DOHH2 (cell line): ENCODE data around the gene ARID1A.
A peak's percentile ranks its signal among the peaks of the same experiment; 100 is the strongest.

Experiments used
- H3F3A ChIP-seq: fragments of 200-600 bp; sonication (generic), shearing (Covaris generic); 2 replicates; pipeline ENCODE4 v1.6.0; 2016; ENCODE audit warnings: antibody characterized with exemption, mild to moderate bottlenecking; ENCODE audit not compliant: control insufficient read depth, insufficient read depth
- H3K27ac ChIP-seq: fragments of 200-600 bp; sonication (generic); 2 replicates; pipeline ENCODE4 v1.5.1; 2014; ENCODE audit warnings: low read depth, mild to moderate bottlenecking, low read length, moderate library complexity
- H3K27me3 ChIP-seq: fragments of 200-600 bp; sonication (generic); 2 replicates; pipeline ENCODE4 v1.6.1; 2014; ENCODE audit warnings: mild to moderate bottlenecking, low read length, mixed read lengths; ENCODE audit not compliant: control insufficient read depth
- H3K36me3 ChIP-seq: fragments of 200-600 bp; sonication (generic); 2 replicates; pipeline ENCODE4 v1.6.1; 2014; ENCODE audit warnings: mild to moderate bottlenecking, low read length, moderate library complexity, mixed read lengths; ENCODE audit not compliant: control insufficient read depth
- H3K4me1 ChIP-seq: fragments of 200-600 bp; sonication (generic); 2 replicates; pipeline ENCODE4 v1.6.1; 2014; ENCODE audit warnings: mild to moderate bottlenecking, low read length, mixed read lengths; ENCODE audit not compliant: control insufficient read depth
- H3K4me2 ChIP-seq: fragments of 200-600 bp; sonication (generic); 2 replicates; pipeline ENCODE4 v1.6.0; 2014; ENCODE audit warnings: mild to moderate bottlenecking, low read length, moderate library complexity
- H3K4me3 ChIP-seq: fragments of 200-600 bp; sonication (generic); 2 replicates; pipeline ENCODE4 v1.5.1; 2014; ENCODE audit warnings: mild to moderate bottlenecking, low read length, mixed read lengths
- H3K79me2 ChIP-seq: fragments of 200-600 bp; sonication (generic); 2 replicates; pipeline ENCODE4 v1.6.1; 2014; ENCODE audit warnings: mild to moderate bottlenecking, low read length, mixed read lengths; ENCODE audit not compliant: control insufficient read depth
- H3K9me2 ChIP-seq: fragments of 200-600 bp; sonication (generic); replicated peaks from 2 replicates; pipeline ENCODE4 v1.6.1; 2014; ENCODE audit warnings: mild to moderate bottlenecking, low read length, mixed read lengths; ENCODE audit not compliant: control insufficient read depth
- H3K9me3 ChIP-seq: fragments of 200-600 bp; sonication (generic); 2 replicates; pipeline ENCODE4 v1.6.1; 2014; ENCODE audit warnings: antibody characterized with exemption, low read length, mixed read lengths; ENCODE audit not compliant: control insufficient read depth, insufficient read depth
- H4K20me1 ChIP-seq: fragments of 200-600 bp; sonication (generic); 2 replicates; pipeline ENCODE4 v1.6.0; 2014; ENCODE audit warnings: low read depth, mild to moderate bottlenecking, antibody characterized with exemption, low read length, moderate library complexity; ENCODE audit not compliant: control insufficient read depth, insufficient read depth
- EZH2phosphoT487 ChIP-seq: fragments of 200-600 bp; sonication (generic); IDR thresholded peaks from 2 replicates; pipeline ENCODE4 v1.6.1; 2017; ENCODE audit warnings: borderline replicate concordance, mild to moderate bottlenecking, antibody characterized with exemption, low read length, moderate library complexity, mixed read lengths
- TF ChIP-seq, protein P1 (sequence below): fragments of 200-600 bp; sonication (generic); IDR thresholded peaks from one replicate; pipeline ENCODE4 v1.5.1; 2014; ENCODE audit warnings: antibody characterized with exemption, mild to moderate bottlenecking, low read depth, low read length; ENCODE audit not compliant: poor library complexity, severe bottlenecking

Gene ARID1A

DNA sequence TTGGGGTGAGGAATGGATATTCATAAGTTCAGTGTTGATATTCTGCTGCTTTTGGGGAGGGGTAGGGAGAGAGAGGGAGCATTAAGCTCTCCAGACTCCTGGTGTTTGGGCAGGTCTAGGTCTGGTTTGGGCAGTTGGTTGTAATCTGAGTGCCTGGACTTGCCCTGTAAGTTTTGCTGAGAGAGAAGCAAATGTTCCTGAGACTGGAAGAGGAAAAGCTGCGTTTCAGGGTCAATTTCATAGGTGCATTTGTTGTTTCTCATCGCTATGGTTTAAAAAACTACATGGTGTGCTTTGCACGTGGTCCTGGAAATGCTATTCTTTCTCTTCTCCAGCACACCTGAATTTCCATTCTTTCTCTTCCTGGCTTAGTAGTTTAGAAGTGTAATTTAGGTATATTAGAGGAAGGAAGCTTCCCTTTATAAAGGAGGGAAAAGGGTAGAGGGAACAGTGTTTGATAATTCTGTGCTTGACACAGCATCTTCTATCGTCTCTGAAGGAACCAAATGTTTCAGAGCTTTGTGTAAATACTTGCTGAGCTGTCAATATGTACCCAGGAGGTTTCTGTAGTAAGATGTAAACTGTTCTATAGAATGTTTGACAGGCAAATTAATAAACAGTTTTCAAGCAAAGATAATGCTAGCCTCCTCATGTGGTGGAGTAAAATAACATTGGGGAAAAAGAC is 6.3 kb downstream of the ARID1A start:
- Histone ChIP-seq H3K4me2 (peak overlapping the region; percentile 87), H3K27ac (no peak overlapping the region), H3F3A (no peaks in the 10 kb centered on the region), H3K9me3 (no peaks in the 10 kb centered on the region), H3K79me2 (peaks cover 100% of the 10 kb centered on the region), H3K36me3 (peaks cover 92% of the 10 kb centered on the region), H3K4me1 (peaks cover 89% of the 10 kb centered on the region), H3K27me3 (no peaks in the 10 kb centered on the region), H3K4me3 (peak overlapping the region; percentile 92), H4K20me1 (peaks cover 62% of the 10 kb centered on the region), H3K9me2 (no peaks in the 10 kb centered on the region)
- TF ChIP-seq, protein P1, sequence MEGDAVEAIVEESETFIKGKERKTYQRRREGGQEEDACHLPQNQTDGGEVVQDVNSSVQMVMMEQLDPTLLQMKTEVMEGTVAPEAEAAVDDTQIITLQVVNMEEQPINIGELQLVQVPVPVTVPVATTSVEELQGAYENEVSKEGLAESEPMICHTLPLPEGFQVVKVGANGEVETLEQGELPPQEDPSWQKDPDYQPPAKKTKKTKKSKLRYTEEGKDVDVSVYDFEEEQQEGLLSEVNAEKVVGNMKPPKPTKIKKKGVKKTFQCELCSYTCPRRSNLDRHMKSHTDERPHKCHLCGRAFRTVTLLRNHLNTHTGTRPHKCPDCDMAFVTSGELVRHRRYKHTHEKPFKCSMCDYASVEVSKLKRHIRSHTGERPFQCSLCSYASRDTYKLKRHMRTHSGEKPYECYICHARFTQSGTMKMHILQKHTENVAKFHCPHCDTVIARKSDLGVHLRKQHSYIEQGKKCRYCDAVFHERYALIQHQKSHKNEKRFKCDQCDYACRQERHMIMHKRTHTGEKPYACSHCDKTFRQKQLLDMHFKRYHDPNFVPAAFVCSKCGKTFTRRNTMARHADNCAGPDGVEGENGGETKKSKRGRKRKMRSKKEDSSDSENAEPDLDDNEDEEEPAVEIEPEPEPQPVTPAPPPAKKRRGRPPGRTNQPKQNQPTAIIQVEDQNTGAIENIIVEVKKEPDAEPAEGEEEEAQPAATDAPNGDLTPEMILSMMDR: no peak
- TF ChIP-seq EZH2phosphoT487: no peak

DNA sequence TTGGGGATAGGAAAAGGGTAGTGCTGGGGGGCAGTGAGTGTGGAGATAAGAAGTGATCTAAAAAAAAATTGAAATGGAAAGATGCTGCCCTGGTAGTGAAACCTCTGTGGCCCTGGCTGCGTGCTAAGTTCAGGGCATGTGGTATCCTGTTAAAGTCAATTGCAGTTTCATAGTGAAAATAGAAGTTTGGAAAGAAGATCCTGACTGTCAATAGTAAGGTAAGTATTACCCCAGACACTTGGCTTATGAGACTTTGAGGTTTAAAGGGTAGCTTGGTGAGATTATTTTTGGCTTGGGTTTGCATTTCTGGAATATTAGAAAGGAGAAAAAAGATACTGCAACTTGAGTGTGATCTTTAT is 6.8 kb downstream of the ARID1A start:
- Histone ChIP-seq H4K20me1 (peaks cover 66% of the 10 kb centered on the region), H3K36me3 (peaks cover 93% of the 10 kb centered on the region), H3K79me2 (peaks cover 100% of the 10 kb centered on the region), H3K4me1 (peaks cover 95% of the 10 kb centered on the region), H3F3A (peaks cover 1% of the 10 kb centered on the region; the same call in 1 of the 2 replicates), H3K4me2 (peak overlapping the region; percentile 87), H3K9me3 (no peaks in the 10 kb centered on the region), H3K9me2 (no peaks in the 10 kb centered on the region), H3K27ac (no peak overlapping the region), H3K4me3 (no peak overlapping the region), H3K27me3 (no peaks in the 10 kb centered on the region)
- TF ChIP-seq EZH2phosphoT487: no peak
- TF ChIP-seq, protein P1: no peak

DNA sequence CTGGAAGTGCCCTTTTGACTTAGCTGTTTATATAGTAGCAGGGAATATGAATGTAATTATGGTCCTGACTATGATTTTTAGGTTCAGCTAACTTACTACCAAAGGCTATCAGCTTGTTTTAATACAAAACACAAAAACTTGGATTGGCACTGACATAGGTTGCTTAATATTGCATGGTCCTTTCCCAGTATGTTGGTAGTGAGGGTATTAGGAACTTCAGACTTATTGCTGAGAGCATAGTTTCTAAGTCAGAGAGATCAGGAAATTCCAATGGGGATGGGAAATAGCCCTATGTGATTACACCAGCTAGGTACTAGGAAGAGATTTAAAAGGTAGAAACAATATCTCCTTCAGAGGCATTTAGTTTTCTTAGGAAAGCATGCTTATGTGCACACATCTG is 7.7 kb downstream of the ARID1A start:
- TF ChIP-seq, protein P1: no peak
- TF ChIP-seq EZH2phosphoT487: no peak
- peaks cover 66% of the 10 kb centered on the region for H4K20me1 ChIP-seq
- H3F3A ChIP-seq: peaks cover 4% of the 10 kb centered on the region; the same call in 1 of the 2 replicates
- H3K27me3 ChIP-seq: no peaks in the 10 kb centered on the region
- H3K4me3 ChIP-seq: no peak overlapping the region; the same call in 1 of the 2 replicates
- H3K27ac ChIP-seq: no peak overlapping the region
- H3K79me2 ChIP-seq: peaks cover 100% of the 10 kb centered on the region
- H3K4me2 ChIP-seq: peak overlapping the region; percentile 87
- H3K4me1 ChIP-seq: peaks cover 93% of the 10 kb centered on the region
- peaks cover 91% of the 10 kb centered on the region for H3K36me3 ChIP-seq
- H3K9me3 ChIP-seq: no peaks in the 10 kb centered on the region
- H3K9me2 ChIP-seq: no peaks in the 10 kb centered on the region
